Activated CD4-positive, alpha-beta T cell treated with anti-CD3 and anti-CD28 coated beads, Interleukin-2, Interleukin-6, amounts not matched to agents 100 ng/mL and 50 ng/mL, durations not matched to agents 16 hours and 8 hours (primary cell): ENCODE measurements around the gene EVL.

Experiments used
- DNase-seq: peaks from one replicate; pipeline ENCODE4 v3.0.0-alpha.2; 2020

The EVL gene

DNA sequence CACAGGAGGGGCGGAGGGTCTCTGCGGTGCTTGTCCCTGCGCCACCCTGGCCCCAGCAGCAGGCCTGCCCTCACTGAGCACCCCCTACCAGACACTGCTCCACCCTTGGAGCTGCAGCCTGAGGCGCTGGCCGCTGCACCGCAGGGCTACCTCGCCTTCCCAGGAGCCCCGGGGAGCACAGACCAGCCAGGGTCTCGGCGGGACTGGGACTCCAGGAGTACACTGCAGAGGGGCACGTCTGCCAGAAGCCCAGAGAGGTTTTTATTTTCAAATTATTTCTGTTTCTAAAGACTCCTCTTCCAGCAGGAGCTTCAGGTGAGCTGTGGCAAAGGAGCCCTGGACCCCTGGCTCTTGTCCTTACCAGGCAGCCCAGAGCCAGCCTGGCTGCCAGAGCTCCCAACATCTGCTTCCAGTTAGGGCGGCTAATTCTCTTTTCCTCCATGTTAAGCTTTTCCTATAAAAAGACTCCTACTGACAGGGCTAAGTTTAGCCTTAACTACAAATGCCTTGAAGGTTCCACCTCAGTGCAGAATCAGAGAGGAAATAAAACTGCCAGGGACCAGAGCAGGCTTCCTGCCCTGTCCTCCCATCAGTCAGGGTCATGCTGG is 67.8 kb downstream of the EVL start:
- DNase-seq, result no peak

DNA sequence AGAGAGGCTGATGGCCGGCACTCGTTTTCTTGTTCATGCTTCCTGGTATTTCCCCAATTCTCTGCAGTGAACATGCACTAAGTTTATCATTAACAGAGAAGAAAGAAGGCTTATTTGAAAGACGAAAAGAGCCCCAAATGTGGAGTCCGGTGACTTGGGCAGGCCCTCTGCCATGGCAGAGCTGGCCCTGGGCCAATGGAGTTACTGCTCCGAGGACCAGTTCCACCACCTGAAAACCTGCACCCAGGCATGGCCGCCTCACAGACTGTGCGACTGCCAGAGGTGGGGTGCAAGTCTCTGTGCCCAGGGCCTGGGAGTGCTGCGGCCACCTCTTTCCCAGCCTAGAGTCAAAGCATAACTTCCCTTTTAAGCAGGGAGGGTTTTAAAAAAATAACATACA is 69.4 kb downstream of the EVL start:
- DNase-seq, result no peak

DNA sequence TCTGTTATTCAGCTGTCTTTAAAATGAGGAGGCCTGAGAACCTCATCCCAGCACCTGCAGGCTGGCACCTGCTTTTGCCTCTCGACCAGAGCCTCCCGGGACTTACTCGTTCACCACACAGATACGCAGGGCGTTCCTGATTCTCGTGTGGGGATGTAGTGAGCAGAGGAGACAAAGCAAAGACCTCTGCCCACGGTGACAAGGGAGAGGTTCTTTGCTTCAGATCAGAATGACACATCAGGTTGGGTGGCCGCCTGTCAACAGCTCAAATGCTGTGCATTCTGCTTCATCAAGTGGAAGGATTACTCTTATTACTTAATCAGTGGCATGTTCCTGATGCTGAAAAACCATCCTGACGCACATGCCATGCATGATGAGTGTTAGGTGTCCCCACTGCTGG is 69.9 kb downstream of the EVL start:
- no peak for DNase-seq

DNA sequence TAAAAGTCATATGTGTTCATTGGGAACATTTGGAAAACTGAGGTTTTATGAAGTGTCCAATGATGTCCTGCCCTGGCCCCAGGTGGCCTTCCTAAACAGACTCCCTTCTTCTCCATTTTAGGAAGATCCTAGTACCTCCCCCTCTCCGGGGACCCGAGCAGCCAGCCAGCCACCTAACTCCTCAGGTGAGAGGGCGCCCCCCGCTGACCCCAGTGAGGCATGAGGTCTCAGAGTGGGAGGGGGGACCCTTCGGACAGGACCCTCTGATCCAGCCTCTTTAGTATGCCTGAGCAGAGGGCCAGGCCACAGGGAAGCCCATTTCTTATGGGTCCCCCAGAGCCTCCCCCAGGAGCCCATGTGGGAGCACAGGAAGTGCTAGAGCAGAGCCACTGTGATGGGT is 70.6 kb downstream of the EVL start:
- no peak for DNase-seq

DNA sequence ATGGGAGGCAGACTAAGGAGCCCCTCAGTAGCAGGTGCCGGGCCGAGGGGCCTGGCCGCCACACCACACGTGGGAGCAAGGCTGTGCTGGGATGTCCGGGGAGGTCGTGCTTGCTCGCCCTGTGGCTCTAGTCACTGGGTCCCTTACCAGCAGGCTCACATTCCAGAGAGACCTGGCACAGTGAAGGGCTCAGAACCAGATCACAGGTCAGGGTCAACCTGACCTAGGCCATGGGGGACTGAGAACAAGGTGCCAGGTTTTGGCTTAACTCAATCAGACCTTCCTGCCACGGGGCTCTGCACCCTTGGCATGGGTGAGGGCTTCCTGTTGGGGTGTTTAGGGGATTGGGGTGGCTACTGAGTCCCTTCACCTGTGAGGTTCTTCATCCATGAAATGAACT is 72.0 kb downstream of the EVL start:
- no peak for DNase-seq

DNA sequence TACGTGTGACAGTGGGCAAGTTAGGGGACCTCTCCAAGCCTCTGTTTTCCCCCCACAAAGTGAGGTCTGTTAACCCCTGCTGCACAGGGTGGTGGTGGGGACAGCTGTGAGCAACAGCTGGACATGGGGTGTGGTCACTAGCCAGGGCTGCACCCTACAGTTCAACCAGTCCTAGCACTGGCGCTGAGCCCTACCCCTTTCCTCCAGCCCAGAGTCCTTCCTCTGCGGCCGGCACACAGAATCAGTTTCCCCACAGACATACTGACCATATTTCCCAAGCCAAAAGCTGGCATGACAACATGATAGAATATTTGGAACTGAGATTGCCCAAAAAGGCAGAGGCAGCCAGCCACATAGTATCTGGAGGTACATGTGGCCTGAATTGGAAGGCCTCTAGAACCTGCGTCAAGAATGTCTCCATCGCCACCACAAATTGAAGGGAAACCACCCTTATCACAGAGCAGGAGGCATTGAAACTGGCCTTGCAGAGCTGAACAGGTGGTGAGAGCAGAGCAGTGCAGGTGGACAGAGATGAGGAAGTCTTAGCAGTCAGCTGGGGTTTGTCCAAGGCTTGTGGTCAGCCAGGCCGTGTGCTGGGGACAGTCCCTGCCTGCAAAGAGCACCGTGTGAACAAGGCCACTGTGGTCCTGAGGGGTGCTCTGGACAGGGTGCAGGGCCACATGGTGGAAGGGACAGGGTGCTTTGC is 73.0 kb downstream of the EVL start:
- no peak for DNase-seq

DNA sequence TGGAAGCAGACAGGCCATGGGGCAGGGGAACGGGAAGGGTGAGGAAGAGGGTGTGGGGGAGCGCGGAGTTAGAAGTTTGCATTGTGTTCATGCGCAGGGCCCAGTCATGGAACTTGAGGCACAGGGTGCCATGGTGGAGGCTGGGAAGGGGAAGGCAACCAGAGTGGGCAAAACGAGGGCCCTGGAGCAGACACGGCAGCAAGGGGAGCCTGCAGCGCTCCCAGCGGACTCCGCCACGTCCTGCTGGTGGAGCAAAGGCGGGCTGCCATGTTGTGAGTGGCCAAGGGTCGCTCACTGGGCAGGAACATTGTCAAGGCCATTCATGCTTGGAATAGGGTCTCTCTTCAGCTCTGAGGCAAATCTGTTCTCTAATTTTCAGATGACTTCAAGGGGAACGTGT is 73.7 kb downstream of the EVL start:
- no peak for DNase-seq

DNA sequence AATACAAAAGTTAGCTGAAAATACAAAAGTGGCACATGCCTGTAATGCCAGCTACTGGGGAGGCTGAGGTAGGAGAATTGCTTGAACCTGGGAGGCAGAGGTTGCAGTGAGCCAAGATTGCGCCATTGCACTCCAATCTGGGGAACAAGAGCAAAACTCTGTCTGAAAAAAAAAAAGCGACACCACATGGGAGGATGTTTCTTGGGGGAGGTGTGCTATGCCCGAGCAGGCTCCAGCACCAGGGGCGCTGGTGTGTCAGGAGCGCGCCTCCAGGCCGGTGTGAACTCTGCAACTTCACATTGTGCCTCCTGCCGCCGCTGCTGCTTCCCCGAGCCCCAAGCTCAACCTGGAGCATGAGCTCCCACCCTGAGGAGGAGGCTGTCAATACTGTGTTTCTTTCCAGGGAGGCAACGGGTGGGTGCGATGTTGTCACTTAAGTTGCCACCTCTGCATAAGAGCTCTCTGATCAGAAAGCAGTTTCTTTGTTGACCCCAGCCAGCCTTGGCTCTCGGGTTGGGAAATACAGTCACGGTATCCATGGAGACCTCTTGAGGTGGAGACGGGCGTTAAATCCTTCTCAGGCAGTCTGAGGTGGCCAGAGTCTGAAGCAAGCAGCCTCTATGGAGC is 75.3 kb downstream of the EVL start:
- DNase-seq, result no peak

DNA sequence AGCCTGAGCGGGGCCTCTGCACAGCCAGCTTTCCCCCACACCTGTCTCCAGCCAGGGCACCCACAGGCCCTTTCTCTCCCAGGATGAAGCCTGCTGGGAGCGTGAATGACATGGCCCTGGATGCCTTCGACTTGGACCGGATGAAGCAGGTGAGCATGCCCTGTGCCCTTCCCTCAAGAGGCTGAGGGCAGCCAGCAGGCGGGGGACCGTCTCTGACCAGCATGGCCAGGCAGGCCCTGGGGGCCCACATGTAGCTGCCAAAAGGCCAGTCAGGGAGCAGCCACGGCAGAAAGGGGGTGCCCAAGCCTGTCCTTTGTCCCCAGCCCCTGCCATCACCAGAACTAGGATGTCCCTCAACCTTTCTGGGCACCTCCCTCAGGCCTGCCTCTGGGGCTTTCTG is 75.9 kb downstream of the EVL start:
- no peak for DNase-seq

DNA sequence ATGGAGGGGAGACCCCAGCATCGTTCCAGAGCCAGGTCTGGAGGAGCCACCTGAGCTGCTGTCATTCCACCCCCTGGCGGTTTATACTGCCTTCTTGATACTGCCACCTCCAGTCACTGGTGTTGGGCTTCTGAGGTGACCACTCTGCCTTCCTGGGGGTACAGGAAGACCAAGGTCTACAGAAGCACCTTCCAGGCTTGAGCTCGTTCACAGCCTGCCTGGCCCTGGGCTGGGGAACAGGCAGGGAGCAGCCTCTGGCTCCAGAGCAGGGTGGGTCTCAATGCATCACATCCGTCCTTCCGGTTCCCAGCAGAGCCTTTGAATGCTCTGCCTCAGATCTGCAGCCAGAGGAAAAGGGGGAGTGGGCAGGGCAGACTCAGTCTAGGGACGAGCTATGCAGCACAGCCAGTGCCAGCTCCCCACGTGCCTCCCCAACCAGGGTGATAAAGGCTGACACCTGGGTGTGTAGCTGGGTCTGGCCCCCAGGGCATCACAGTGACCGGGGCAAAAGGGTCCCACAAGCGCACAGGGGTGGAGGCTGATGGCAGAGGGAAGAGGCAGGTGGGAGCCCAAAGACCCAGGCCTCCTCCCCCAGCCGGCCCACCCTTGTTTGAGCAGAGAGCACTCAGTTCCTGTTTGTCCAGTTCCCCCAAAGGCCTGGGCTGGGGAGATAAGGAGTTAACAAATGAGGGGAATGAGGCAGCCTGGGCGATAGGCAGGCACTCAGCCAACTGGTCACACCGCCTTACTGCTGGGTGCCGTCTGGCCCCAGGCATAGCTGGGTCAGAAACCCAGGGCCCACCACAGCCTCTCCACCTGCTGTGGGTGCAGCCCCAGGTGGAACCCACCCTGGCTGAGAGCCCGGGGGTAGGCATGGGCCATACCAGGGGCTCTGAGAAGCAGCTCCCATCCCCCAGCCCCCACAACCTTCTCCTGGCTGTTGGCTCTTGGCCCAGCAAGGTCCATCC is 77.1 kb downstream of the EVL start:
- DNase-seq, result no peak

DNA sequence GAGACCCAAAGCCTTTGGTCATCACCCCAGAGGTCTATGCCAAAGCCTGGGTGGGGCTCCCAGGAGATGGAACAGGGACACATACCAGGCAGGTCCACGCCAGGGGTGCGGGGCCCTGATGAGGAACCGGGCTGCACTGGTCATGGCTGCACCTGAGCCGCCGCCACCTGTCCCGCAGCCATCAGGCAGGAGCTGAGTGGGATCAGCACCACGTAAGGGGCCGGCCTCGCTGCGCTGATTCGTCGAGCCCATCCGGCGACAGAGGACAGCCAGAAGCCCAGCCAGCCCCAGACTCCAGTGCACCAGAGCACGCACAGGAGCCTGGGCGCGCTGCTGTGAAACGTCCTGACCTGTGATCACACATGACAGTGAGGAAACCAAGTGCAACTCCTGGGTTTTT is 78.3 kb downstream of the EVL start:
- DNase-seq, result no peak

DNA sequence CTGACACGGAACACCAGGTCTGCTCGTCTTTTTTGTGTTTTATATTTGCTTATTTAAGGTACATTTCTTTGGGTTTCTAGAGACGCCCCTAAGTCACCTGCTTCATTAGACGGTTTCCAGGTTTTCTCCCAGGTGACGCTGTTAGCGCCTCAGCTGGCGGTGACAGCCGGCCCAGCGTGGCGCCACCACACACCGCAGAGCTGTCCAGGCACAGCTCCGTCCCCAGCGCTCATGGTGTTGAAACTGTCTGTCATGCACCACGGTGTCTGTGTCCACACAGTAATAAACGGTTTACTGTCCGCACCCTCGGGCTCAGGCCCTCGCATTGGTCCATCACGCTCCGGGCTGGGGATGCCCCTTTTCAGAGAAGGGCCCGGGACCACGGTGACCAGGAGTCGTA is 78.7 kb downstream of the EVL start:
- no peak for DNase-seq

DNA sequence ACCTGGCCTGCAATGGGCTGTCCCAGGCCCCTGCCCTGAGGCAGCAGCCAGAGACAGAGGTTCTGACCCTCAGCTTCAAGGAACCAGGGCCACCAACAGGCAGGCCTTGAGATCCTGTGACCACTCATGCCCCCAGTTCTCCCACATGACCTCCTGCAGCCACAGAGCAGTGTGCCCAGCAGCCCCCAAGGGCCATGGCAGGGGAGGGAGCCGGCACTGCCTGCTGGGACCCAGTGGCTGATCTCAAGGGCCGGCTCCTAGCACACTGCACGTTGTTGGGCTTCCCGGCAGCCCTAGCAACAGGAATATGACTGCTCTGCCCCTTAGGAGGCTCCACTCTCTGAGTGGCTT is 79.4 kb downstream of the EVL start:
- DNase-seq, result no peak

DNA sequence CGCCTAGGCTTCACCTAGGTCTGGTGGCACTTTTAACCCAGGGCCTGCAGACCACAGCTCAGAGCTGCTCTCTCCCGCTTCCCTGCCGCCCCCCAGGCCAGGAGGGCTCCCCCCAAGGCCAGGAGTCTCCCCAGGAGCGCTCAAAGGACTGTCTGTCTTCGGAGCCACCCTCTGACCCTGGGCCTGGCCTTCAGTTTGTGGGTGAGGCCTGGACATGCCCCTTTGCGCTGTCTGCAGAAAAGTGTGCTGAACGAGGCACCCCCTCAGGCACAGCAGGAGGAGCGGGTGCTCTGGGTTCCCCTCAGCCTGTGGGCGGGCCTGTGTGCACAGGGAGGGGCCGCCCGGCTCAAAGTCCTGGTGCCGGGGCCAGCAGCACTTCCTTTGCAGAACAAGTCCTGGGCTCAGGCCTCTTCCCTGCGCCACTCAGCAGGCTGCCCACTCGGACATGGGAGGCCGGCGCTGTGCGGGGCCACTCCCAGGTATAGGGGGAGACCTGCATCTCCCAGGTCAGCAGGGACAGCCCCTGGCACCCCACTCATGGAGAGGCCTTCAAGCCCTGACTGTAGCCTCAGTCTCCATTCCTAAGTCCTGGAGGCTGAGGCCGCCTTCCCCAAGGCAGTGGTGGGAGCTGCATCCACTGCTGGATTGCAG is 79.9 kb downstream of the EVL start:
- no peak for DNase-seq

DNA sequence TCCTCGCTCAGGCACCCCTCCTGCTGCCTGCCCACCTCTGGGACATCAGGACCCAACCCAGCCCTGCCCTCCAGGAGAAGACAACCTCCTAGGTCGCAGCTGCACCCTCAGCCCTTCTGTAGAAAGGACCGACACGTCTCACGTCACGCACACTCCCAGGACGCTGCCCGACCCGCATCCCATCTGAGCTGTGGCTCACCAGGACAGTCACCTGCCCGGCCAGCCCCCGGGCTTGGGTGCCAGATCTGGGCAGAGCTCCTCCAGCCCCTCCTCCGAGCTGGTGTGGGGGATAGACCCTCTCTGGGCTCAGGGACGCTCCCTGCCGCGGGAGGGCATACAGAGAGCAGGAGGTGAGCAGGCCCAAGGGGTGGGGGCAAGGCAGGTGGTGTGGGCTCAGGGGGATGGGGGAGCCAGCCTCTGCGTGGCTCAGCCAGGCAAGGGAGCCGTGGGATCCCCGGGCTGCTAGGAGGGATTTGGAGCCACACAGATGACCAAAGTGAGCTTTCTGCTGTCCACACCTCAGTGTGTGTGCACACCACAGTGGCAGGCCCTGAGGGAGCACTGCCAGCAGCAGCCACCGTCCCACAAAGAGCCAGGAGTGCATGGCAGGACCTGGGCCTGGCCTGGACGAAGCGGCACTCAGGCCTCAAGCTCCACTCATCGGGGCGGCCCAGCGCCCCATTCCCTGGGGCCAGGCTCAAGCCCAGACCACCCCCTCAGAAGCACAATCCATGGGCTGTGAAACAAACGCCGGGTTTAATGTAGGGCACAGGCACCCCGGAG is 80.7 kb downstream of the EVL start:
- DNase-seq, result no peak

DNA sequence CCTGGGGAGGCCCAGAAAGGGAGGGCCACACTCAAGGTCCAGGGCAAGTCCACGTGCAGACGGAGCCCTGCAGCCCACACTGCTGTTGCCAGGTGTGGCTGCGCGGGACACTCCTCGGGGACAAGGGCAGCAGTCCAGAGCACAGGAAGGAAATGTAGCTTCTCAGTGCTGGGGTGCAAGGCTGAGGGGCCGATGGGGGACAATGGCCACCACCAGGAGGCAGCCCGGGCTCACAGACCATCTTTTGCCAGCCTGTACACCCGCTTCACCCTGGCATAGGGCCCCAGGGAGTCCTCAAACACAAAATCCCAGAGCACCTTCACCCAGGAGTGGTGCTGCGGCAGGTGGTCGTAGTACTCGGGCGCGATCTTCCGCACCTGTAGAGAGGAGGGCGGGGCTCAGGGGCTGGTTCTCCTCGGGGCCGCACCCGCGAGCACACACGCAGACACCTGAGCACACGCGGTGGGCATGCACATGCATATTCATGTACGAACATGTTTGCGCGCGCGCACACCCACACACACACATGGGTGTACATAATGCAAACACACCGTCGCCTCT is 81.4 kb downstream of the EVL start:
- DNase-seq, result no peak

DNA sequence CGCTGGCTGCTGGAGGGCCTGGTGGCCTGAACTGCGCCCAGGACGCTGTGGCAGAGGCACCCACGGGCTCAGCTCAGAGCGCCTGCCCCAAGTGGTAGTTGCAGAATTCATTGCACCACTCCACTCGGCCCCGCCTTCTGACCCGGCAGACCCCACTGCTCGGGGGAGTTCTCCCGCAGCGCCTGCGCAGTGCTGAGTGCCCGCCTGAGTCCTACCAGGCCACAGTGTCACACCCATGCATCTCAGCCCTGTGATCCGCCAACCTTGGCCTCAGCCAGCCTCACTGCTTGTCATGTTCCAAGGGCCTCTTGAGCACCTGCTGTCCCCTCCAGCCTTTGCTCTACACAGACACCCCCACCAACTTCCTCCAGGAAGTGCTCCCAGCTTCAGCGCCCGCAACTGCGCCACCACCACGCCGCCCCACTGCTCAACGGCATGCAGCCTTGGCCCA is 82.0 kb downstream of the EVL start:
- DNase-seq, result peak; percentile 42

DNA sequence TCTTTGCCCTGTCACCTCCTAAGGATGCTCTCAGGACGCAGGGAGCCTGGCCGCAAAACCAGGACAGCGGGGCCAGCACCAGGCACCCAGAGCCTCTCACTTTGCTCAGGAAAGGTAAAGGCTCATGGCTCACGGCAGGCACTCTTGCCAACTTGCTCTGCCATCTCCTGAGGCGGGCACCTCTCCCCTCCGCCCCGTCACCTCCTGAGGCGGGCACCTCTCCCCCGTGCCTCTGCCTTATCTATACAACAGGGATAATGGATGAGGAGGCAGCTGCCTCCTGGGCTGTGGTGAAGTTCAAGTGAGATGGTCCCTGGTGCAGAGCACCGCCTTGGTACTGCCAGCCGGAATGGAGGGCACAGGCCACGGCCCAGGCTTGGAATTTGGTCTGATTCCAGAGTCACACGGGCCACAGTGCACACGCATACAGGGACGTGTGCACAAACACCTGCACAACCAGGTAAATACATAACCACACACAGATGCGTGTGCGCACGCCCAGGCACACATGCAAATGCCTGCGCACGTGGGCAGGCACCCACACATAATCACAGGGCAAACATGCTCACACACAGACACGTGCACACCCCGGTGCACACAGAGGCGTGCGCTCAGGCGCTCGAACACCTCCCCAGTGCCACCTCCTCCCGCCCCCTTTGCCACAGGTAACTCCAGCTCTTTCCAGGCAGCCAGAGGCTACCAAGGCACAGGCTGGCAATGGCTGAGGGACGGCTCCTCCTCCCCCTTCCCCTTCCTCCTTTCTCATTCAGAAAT is 82.7 kb downstream of the EVL start:
- DNase-seq, result no peak

DNA sequence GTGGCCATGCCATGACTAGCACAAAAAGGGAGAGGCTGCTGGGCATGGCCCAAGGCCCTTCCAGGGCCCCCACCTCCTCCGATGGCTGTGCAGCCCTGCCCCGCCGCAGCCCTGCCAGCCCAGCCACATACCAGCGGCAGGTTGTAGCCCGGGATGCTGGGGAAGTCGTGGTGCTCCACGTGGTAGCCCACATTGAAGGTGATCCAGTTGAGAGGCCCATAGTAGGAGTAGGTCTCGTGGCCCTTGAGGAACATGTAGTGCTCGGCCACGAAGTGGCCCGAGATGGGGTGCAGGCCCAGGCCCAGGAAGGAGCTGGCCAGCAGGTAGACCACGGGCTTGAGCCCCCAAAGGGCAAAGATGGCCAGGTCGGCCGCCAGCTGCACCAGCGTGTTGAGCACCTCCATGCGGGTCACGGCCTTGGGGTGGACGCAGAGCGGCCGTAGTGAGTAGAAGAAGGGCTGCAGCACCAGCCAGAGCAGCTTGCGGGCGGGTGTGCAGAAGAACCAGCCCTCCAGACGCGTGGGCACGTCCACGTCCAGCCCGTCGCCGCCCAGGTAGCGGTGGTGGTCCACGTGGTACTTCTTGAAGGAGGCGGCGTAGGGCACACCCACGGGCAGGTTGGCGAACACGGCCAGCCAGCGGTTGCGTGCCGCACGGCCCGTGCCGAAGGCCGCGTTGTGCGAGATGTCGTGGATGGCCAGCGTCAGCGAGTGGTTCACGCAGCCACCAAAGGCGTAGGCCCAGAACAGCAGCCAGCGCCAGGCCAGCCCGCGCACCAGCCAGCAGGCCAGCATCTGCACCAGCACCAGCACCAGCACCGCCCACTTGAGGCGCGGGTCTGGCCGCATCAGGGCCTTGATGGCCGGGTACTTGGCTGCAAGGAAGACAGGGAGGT is 83.9 kb downstream of the EVL start:
- no peak for DNase-seq
